Measurements from ENCODE around the gene GPATCH8.

The GPATCH8 gene

GRCh38 chr17:44501866-44502375 lies 1.3 kb downstream of the GPATCH8 start:
- no peak for DNase-seq
- Histone ChIP-seq H3K36me3 (replicated peaks) (no peaks in the 10 kb centered on the region), H3K4me3 (ENCODE audit: low read depth, low read length) (peak overlapping the region; percentile 76), H3K27ac (no peak overlapping the region), H3K27me3 (replicated peaks) (no peaks in the 10 kb centered on the region)
- in situ Hi-C loops (cut with HindIII; ENCODE audit: low pct_ligation_motif_present, low sequenced_read_pairs): no loop called here
- no peak for TF ChIP-seq CTCF (IDR thresholded peaks at IDR 0.05; ENCODE audit: low read depth, low read length, missing control alignments)

- no peak for DNase-seq
- H3K27me3 ChIP-seq (replicated peaks): no peaks in the 10 kb centered on the region
- no peak overlapping the region for H3K4me3 ChIP-seq (ENCODE audit: low read depth, low read length)
- H3K36me3 ChIP-seq (replicated peaks): no peaks in the 10 kb centered on the region
- in situ Hi-C loops (cut with HindIII; ENCODE audit: low pct_ligation_motif_present, low sequenced_read_pairs): no loop called here
- no peak overlapping the region for H3K27ac ChIP-seq
- TF ChIP-seq CTCF (IDR thresholded peaks at IDR 0.05; ENCODE audit: low read depth, low read length, missing control alignments): no peak
These were observed 3.5 kb downstream of the GPATCH8 start for GRCh38 chr17:44499722-44500121.

- no peak for TF ChIP-seq CTCF (IDR thresholded peaks at IDR 0.05; ENCODE audit: low read depth, low read length, missing control alignments)
- Histone ChIP-seq H3K4me3 (ENCODE audit: low read depth, low read length) (no peak overlapping the region), H3K27me3 (replicated peaks) (no peaks in the 10 kb centered on the region), H3K27ac (no peak overlapping the region), H3K36me3 (replicated peaks) (no peaks in the 10 kb centered on the region)
- no peak for DNase-seq
- in situ Hi-C loops (cut with HindIII; ENCODE audit: low pct_ligation_motif_present, low sequenced_read_pairs): no loop called here
These were observed 6.4 kb downstream of the GPATCH8 start for GRCh38 chr17:44496815-44497214.

GRCh38 chr17:44493339-44493738 lies 9.9 kb downstream of the GPATCH8 start:
- H3K4me3 ChIP-seq (ENCODE audit: low read depth, low read length): no peak overlapping the region
- DNase-seq: no peak
- no peak overlapping the region for H3K27ac ChIP-seq
- in situ Hi-C loops (cut with HindIII; ENCODE audit: low pct_ligation_motif_present, low sequenced_read_pairs): no loop called here
- TF ChIP-seq CTCF (IDR thresholded peaks at IDR 0.05; ENCODE audit: low read depth, low read length, missing control alignments): no peak
- no peaks in the 10 kb centered on the region for H3K36me3 ChIP-seq (replicated peaks)
- no peaks in the 10 kb centered on the region for H3K27me3 ChIP-seq (replicated peaks)

- TF ChIP-seq CTCF (IDR thresholded peaks at IDR 0.05; ENCODE audit: low read depth, low read length, missing control alignments): no peak
- no peak overlapping the region for H3K4me3 ChIP-seq (ENCODE audit: low read depth, low read length)
- H3K27me3 ChIP-seq (replicated peaks): no peaks in the 10 kb centered on the region
- DNase-seq: no peak
- no peak overlapping the region for H3K27ac ChIP-seq
- no peaks in the 10 kb centered on the region for H3K36me3 ChIP-seq (replicated peaks)
- in situ Hi-C loops (cut with HindIII; ENCODE audit: low pct_ligation_motif_present, low sequenced_read_pairs): no loop called here
These were observed 10.4 kb downstream of the GPATCH8 start for GRCh38 chr17:44492706-44493272.

GRCh38 chr17:44489581-44489980 lies 13.6 kb downstream of the GPATCH8 start:
- no peak for DNase-seq
- in situ Hi-C loops (cut with HindIII; ENCODE audit: low pct_ligation_motif_present, low sequenced_read_pairs): no loop called here
- TF ChIP-seq CTCF (IDR thresholded peaks at IDR 0.05; ENCODE audit: low read depth, low read length, missing control alignments): no peak
- no peaks in the 10 kb centered on the region for H3K36me3 ChIP-seq (replicated peaks)
- H3K27ac ChIP-seq: no peak overlapping the region
- no peak overlapping the region for H3K4me3 ChIP-seq (ENCODE audit: low read depth, low read length)
- H3K27me3 ChIP-seq (replicated peaks): no peaks in the 10 kb centered on the region
